Gastroesophageal sphincter (tissue), 4 donors: ENCODE data around the gene THEM5. TPM values are rescaled to one million over a fixed set of nuclear protein-coding genes. Genes with fewer than 3 reads are reported as not detected.
"Not testable (repeated sequence)": the region's sequence is repeated elsewhere in the genome, so short reads cannot be mapped to it uniquely, and the experiment has no call there.

Experiments used
- ATAC-seq: fragments of 150-250 bp; one replicate; pipeline ENCODE4 v1.9.1; 2016; ENCODE audit warnings: mild to moderate bottlenecking, moderate library complexity
- H3K27ac ChIP-seq, 4 donors: fragments of 200-600 bp; sonication (generic) in 3 of 4; 1 replicate in 3 of 4; 2 replicates in 1 of 4; pipeline ENCODE4 v1.5.1; 2016 to 2019
- H3K27me3 ChIP-seq: fragments of 200-600 bp; sonication (generic); one replicate; pipeline ENCODE4 v1.5.1; 2019
- H3K36me3 ChIP-seq, 2 donors: fragments of 200-600 bp; sonication (generic); one replicate each; pipeline ENCODE4 v1.5.1; 2019; ENCODE audit warnings: control low read depth in 1 of 2
- H3K4me1 ChIP-seq, 3 donors: fragments of 200-600 bp; sonication (generic); 1 replicate in 2 of 3; 2 replicates in 1 of 3; pipeline ENCODE4 v1.5.1; 2016 to 2019; ENCODE audit warnings: control low read depth in 2 of 3
- H3K4me3 ChIP-seq, 2 donors: fragments of 200-600 bp; sonication (generic); one replicate each; pipeline ENCODE4 v1.5.1; 2019; ENCODE audit warnings: mild to moderate bottlenecking in 1 of 2, moderate library complexity in 1 of 2
- H3K9me3 ChIP-seq, 3 donors: fragments of 200-600 bp; sonication (generic); one replicate each; pipeline ENCODE4 v1.5.1; 2017 to 2019; ENCODE audit warnings: control low read depth in 2 of 3
- EP300 ChIP-seq: sonication (generic); formaldehyde crosslinking; IDR thresholded peaks from one replicate; pipeline ENCODE4 v1.6.1; 2017; ENCODE audit warnings: antibody characterized with exemption, mild to moderate bottlenecking
- POLR2A ChIP-seq, 2 donors: fragments of 450-650 bp; IDR thresholded peaks; one replicate each; pipeline ENCODE4 v1.6.1; 2017; ENCODE audit warnings: antibody characterized with exemption in 2 of 2, mild to moderate bottlenecking in 2 of 2, moderate library complexity in 1 of 2
- POLR2AphosphoS5 ChIP-seq: sonication (generic); formaldehyde crosslinking; IDR thresholded peaks from one replicate; pipeline ENCODE4 v1.6.1; 2017; ENCODE audit warnings: antibody characterized with exemption
- WGBS, 2 donors: methylation state at CpG; one replicate each; pipeline ENCODE4 v1.1.5; 2018; ENCODE audit warnings: low coverage in 1 of 2; 5-methylcytosine and 5-hydroxymethylcytosine counted together
- total RNA-seq, 4 donors: library from RNA; depleted of rRNA; stranded (reverse); fragments of >200 nt; gene quantifications; one replicate each; pipeline ENCODE4 v1.1.0, GENCODE V29; 2016
- TF ChIP-seq, protein P1 (sequence below), 4 experiments: fragments of 200-600 bp in 2 of 4; fragments of 450-650 bp in 2 of 4; sonication (generic) in 1 of 4; IDR thresholded peaks; one replicate each; pipeline ENCODE4 v1.5.1; 2017 to 2019; ENCODE audit warnings: antibody characterized with exemption in 4 of 4, mild to moderate bottlenecking in 2 of 4, moderate library complexity in 2 of 4

Gene THEM5
- total RNA-seq, 4 donors from 2014 or later = not detected

- H3K27ac ChIP-seq = no peak overlapping the region
- TF ChIP-seq POLR2AphosphoS5 (no peak), EP300 (no peak)
- TF ChIP-seq, protein P1, sequence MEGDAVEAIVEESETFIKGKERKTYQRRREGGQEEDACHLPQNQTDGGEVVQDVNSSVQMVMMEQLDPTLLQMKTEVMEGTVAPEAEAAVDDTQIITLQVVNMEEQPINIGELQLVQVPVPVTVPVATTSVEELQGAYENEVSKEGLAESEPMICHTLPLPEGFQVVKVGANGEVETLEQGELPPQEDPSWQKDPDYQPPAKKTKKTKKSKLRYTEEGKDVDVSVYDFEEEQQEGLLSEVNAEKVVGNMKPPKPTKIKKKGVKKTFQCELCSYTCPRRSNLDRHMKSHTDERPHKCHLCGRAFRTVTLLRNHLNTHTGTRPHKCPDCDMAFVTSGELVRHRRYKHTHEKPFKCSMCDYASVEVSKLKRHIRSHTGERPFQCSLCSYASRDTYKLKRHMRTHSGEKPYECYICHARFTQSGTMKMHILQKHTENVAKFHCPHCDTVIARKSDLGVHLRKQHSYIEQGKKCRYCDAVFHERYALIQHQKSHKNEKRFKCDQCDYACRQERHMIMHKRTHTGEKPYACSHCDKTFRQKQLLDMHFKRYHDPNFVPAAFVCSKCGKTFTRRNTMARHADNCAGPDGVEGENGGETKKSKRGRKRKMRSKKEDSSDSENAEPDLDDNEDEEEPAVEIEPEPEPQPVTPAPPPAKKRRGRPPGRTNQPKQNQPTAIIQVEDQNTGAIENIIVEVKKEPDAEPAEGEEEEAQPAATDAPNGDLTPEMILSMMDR (IDR thresholded peaks at IDR 0.05) = no peak
Observed at GRCh38 chr1:151858886-151859665, 5.6 kb upstream of the THEM5 start.

DNA sequence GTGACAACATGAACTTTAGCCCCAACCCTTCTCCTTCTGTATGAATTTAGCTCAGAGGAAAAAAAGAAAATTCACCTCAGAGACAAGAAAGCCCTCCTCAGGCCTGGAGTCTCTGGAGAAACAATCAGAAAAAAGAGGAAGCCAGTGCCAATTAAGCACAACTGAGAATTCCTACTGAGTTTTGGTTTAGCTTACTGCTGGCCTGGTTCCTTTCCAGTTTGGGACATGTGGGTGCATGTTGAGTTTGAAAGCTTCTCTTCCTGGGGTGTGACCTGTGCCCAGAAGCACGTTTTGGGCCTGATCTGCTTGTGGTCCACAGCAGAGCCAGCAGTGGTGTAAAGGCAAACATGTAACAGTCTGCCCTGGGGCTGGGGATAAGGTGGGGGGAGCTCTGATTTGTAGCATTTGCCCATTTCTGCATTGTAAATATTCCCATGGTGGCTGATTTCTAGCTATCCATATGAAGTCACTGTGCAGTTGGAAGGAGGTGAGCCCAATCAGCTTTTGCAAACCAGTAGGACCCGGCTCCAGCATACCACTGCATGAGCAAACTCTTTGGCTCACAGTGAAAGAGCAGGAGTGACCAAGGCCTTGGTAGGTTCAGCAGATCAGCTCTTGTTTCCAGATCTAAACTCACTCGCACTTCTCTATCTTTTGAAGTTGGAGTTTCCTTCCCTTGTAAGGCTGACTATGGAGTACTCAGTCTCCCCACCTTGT is 4.7 kb upstream of the THEM5 start:
- TF ChIP-seq POLR2A (IDR thresholded peaks at IDR 0.05) = no peak
- TF ChIP-seq, protein P1 (IDR thresholded peaks at IDR 0.05) = no peak
- TF ChIP-seq POLR2AphosphoS5 = no peak
- TF ChIP-seq EP300 = no peak
- no peak overlapping the region for H3K27ac ChIP-seq
- 74 to 93% methylated on average over 2 to 3 of the region's 3 CpGs for WGBS, 2 donors
- ATAC-seq = no peak
- H3K4me3 ChIP-seq = no peak overlapping the region
- H3K27me3 ChIP-seq = peaks cover 9% of the 10 kb centered on the region
- H3K4me1 ChIP-seq = no peaks in the 10 kb centered on the region
- no peaks in the 10 kb centered on the region for H3K36me3 ChIP-seq
- no peaks in the 10 kb centered on the region for H3K9me3 ChIP-seq

More at GRCh38 chr1:151858886-151859665, 5.6 kb upstream of the THEM5 start:
- Histone ChIP-seq H3K4me3 (no peak overlapping the region), H3K4me1 (no peaks in the 10 kb centered on the region), H3K9me3 (no peaks in the 10 kb centered on the region), H3K36me3 (no peaks in the 10 kb centered on the region), H3K27me3 (no peaks in the 10 kb centered on the region)
- ATAC-seq = no peak
- WGBS, 2 donors = 62% methylated on average over 2 of the region's 6 CpGs; no CpG with 5 or more reads in 1 of the 2 donors

DNA sequence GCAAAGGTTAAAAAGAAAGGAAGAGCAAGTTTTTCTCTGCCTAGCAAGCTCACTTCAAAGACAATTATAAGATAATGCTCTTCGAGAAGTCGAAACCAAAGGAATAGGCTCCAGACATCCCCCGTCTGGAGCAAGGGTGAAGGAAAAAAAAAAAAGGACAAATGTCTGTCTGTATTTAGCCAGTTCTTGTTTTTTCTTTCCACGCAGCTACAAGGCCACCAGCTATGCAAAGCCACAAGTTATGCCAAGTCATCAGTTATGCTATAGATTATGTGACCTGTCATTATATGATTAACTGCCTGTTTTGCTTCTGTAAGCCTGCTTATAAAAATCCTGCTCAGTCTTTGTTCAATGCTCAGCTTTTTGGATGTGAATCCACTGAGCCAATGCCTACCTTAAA is 2.4 kb upstream of the THEM5 start:
- ATAC-seq = no peak
- no peak overlapping the region for H3K27ac ChIP-seq
- H3K9me3 ChIP-seq = no peaks in the 10 kb centered on the region

GRCh38 chr1:151855516-151855915 is 2.0 kb upstream of the THEM5 start:
- peaks cover 33% of the 10 kb centered on the region for H3K27me3 ChIP-seq
- not testable (repeated sequence) for H3K27ac ChIP-seq, H3K9me3 ChIP-seq, H3K4me3 ChIP-seq, H3K4me1 ChIP-seq, H3K36me3 ChIP-seq, ATAC-seq
- WGBS, 2 donors = 35% methylated on average over 4 of the region's 8 CpGs; no CpG with 5 or more reads in 1 of the 2 donors

More for the DNA sequence above, 2.4 kb upstream of the THEM5 start:
- H3K27me3 ChIP-seq = peaks cover 29% of the 10 kb centered on the region
- no peak overlapping the region for H3K4me3 ChIP-seq
- no peaks in the 10 kb centered on the region for H3K36me3 ChIP-seq
- H3K4me1 ChIP-seq = no peaks in the 10 kb centered on the region
- no peak for TF ChIP-seq POLR2AphosphoS5
- TF ChIP-seq, protein P1 (IDR thresholded peaks at IDR 0.05) = no peak
- no peak for TF ChIP-seq EP300
- TF ChIP-seq POLR2A (IDR thresholded peaks at IDR 0.05) = no peak
- WGBS, 2 donors = 32 to 54% methylated on average over 4 of the region's 4 CpGs

GRCh38 chr1:151854658-151855057 is 1.1 kb upstream of the THEM5 start:
- H3K9me3 ChIP-seq = no peaks in the 10 kb centered on the region
- TF ChIP-seq POLR2A (IDR thresholded peaks at IDR 0.05) (no peak), POLR2AphosphoS5 (no peak), EP300 (no peak)
- TF ChIP-seq, protein P1 (IDR thresholded peaks at IDR 0.05) = no peak
- ATAC-seq = no peak
- WGBS, 2 donors = 87 to 92% methylated on average over 3 of the region's 7 CpGs
- no peaks in the 10 kb centered on the region for H3K36me3 ChIP-seq
- H3K27me3 ChIP-seq = peaks cover 42% of the 10 kb centered on the region
- H3K27ac ChIP-seq = no peak overlapping the region
- no peaks in the 10 kb centered on the region for H3K4me1 ChIP-seq
- H3K4me3 ChIP-seq = no peak overlapping the region
